ENCODE results near the gene NAA20. TPM values are rescaled to one million over a fixed set of nuclear protein-coding genes. Genes with fewer than 3 reads are reported as not detected.
A peak's percentile ranks its signal among the peaks of the same experiment; 100 is the strongest.

Gene NAA20
- polyA plus RNA-seq, 6 donors from 2014 or later: 60.7 to 109 (median 69.2) TPM

- no peak for DNase-seq
- H3K27me3 Mint-ChIP-seq: peaks cover 0 to 3% (median 0%) of the 10 kb centered on the region in 3 donors
- H3K4me3 Mint-ChIP-seq: no peak overlapping the region
- H3K36me3 Mint-ChIP-seq: peaks cover 0 to 5% of the 10 kb centered on the region in 2 donors
- no peaks in the 10 kb centered on the region for H3K9me3 Mint-ChIP-seq
- peaks cover 0 to 6% (median 0%) of the 10 kb centered on the region in 3 donors for H3K4me1 Mint-ChIP-seq
- no peak for ATAC-seq (ENCODE audit: low read depth in 2 of 2)
- peak overlapping the region in 2 of 6 donors; percentile 5 to 77 for H3K27ac Mint-ChIP-seq
These were observed 40.4 kb upstream of the NAA20 start for GRCh38 chr20:19976595-19977372.

- H3K27me3 Mint-ChIP-seq: peaks cover 0 to 6% (median 0%) of the 10 kb centered on the region in 3 donors
- no peaks in the 10 kb centered on the region for H3K9me3 Mint-ChIP-seq
- DNase-seq (no peak), ATAC-seq (ENCODE audit: low read depth in 2 of 2) (no peak)
- H3K4me1 Mint-ChIP-seq: peaks cover 0 to 6% (median 0%) of the 10 kb centered on the region in 3 donors
- H3K4me3 Mint-ChIP-seq: no peak overlapping the region
- peaks cover 0 to 5% of the 10 kb centered on the region in 2 donors for H3K36me3 Mint-ChIP-seq
- peak overlapping the region in 1 of 6 donors; percentile 5 for H3K27ac Mint-ChIP-seq
These were observed 39.8 kb upstream of the NAA20 start for GRCh38 chr20:19977373-19977770.

GRCh38 chr20:19978511-19979210 lies 38.5 kb upstream of the NAA20 start:
- H3K36me3 Mint-ChIP-seq: peaks cover 0 to 5% of the 10 kb centered on the region in 2 donors
- H3K27ac Mint-ChIP-seq: no peak overlapping the region
- ATAC-seq (ENCODE audit: low read depth in 2 of 2) (no peak), DNase-seq (no peak)
- H3K4me1 Mint-ChIP-seq: peaks cover 0 to 6% (median 0%) of the 10 kb centered on the region in 3 donors
- H3K4me3 Mint-ChIP-seq: no peak overlapping the region
- peaks cover 0 to 6% (median 0%) of the 10 kb centered on the region in 3 donors for H3K27me3 Mint-ChIP-seq
- no peaks in the 10 kb centered on the region for H3K9me3 Mint-ChIP-seq

GRCh38 chr20:19981031-19981451 lies 36.1 kb upstream of the NAA20 start:
- no peak for ATAC-seq (ENCODE audit: low read depth in 2 of 2)

GRCh38 chr20:19986419-19986818 lies 30.7 kb upstream of the NAA20 start:
- Mint-ChIP-seq H3K4me3 (no peak overlapping the region), H3K27ac (peak overlapping the region in 1 of 6 donors; percentile 44), H3K27me3 (peaks cover 0 to 13% (median 0%) of the 10 kb centered on the region in 3 donors), H3K36me3 (no peaks in the 10 kb centered on the region), H3K4me1 (no peaks in the 10 kb centered on the region), H3K9me3 (peaks cover 0 to 3% (median 0%) of the 10 kb centered on the region in 7 donors)
- ATAC-seq (ENCODE audit: low read depth in 2 of 2): no peak
- DNase-seq: no peak

More at GRCh38 chr20:19981031-19981451, 36.1 kb upstream of the NAA20 start:
- no peak overlapping the region for H3K4me3 Mint-ChIP-seq
- H3K4me1 Mint-ChIP-seq: peaks cover 0 to 6% (median 0%) of the 10 kb centered on the region in 3 donors
- no peak for DNase-seq
- peaks cover 0 to 6% (median 0%) of the 10 kb centered on the region in 3 donors for H3K27me3 Mint-ChIP-seq
- peak overlapping the region in 1 of 6 donors; percentile 44 for H3K27ac Mint-ChIP-seq
- peaks cover 0 to 5% of the 10 kb centered on the region in 2 donors for H3K36me3 Mint-ChIP-seq
- peaks cover 0 to 3% (median 0%) of the 10 kb centered on the region in 7 donors for H3K9me3 Mint-ChIP-seq

GRCh38 chr20:19987046-19987445 lies 30.1 kb upstream of the NAA20 start:
- peak overlapping the region in 1 of 6 donors; percentile 7 for H3K27ac Mint-ChIP-seq
- H3K4me3 Mint-ChIP-seq: no peak overlapping the region
- no peaks in the 10 kb centered on the region for H3K4me1 Mint-ChIP-seq
- no peak for ATAC-seq (ENCODE audit: low read depth in 2 of 2)
- no peaks in the 10 kb centered on the region for H3K36me3 Mint-ChIP-seq
- peaks cover 0 to 8% (median 0%) of the 10 kb centered on the region in 3 donors for H3K27me3 Mint-ChIP-seq
- DNase-seq: no peak
- H3K9me3 Mint-ChIP-seq: peaks cover 0 to 3% (median 0%) of the 10 kb centered on the region in 7 donors

- Mint-ChIP-seq H3K27me3 (peaks cover 0 to 8% (median 4%) of the 10 kb centered on the region in 3 donors), H3K4me1 (no peaks in the 10 kb centered on the region), H3K36me3 (no peaks in the 10 kb centered on the region), H3K4me3 (no peak overlapping the region), H3K27ac (no peak overlapping the region), H3K9me3 (no peaks in the 10 kb centered on the region)
- ATAC-seq (ENCODE audit: low read depth in 2 of 2): no peak
- no peak for DNase-seq
These were observed 26.3 kb upstream of the NAA20 start for GRCh38 chr20:19990850-19991249.

- no peaks in the 10 kb centered on the region for H3K4me1 Mint-ChIP-seq
- peak overlapping the region in 1 of 6 donors; percentile 33 for H3K27ac Mint-ChIP-seq
- DNase-seq (no peak), ATAC-seq (ENCODE audit: low read depth in 2 of 2) (no peak)
- H3K4me3 Mint-ChIP-seq: no peak overlapping the region
- H3K27me3 Mint-ChIP-seq: peaks cover 0 to 8% (median 4%) of the 10 kb centered on the region in 3 donors
- no peaks in the 10 kb centered on the region for H3K36me3 Mint-ChIP-seq
- H3K9me3 Mint-ChIP-seq: no peaks in the 10 kb centered on the region
These were observed 25.9 kb upstream of the NAA20 start for GRCh38 chr20:19991308-19991707.

GRCh38 chr20:19991854-19992253 lies 25.3 kb upstream of the NAA20 start:
- no peak overlapping the region for H3K4me3 Mint-ChIP-seq
- peaks cover 0 to 8% (median 4%) of the 10 kb centered on the region in 3 donors for H3K27me3 Mint-ChIP-seq
- ATAC-seq (ENCODE audit: low read depth in 2 of 2): no peak
- no peaks in the 10 kb centered on the region for H3K4me1 Mint-ChIP-seq
- DNase-seq: no peak
- H3K9me3 Mint-ChIP-seq: no peaks in the 10 kb centered on the region
- no peaks in the 10 kb centered on the region for H3K36me3 Mint-ChIP-seq
- H3K27ac Mint-ChIP-seq: no peak overlapping the region

GRCh38 chr20:19992996-19993908 lies 23.9 kb upstream of the NAA20 start:
- no peaks in the 10 kb centered on the region for H3K36me3 Mint-ChIP-seq
- no peak overlapping the region for H3K4me3 Mint-ChIP-seq
- H3K27me3 Mint-ChIP-seq: peaks cover 0 to 8% (median 4%) of the 10 kb centered on the region in 3 donors
- no peaks in the 10 kb centered on the region for H3K4me1 Mint-ChIP-seq
- no peaks in the 10 kb centered on the region for H3K9me3 Mint-ChIP-seq
- peak overlapping the region in 1 of 6 donors; percentile 49 for H3K27ac Mint-ChIP-seq
- DNase-seq (no peak), ATAC-seq (ENCODE audit: low read depth in 2 of 2) (no peak)

GRCh38 chr20:19993958-19994669 lies 23.0 kb upstream of the NAA20 start:
- Mint-ChIP-seq H3K27ac (peak overlapping the region in 2 of 6 donors; percentile 70 to 79), H3K9me3 (no peaks in the 10 kb centered on the region), H3K4me3 (no peak overlapping the region), H3K4me1 (peaks cover 0 to 2% (median 0%) of the 10 kb centered on the region in 3 donors), H3K36me3 (no peaks in the 10 kb centered on the region), H3K27me3 (peaks cover 0 to 4% (median under 1%) of the 10 kb centered on the region in 3 donors)
- ATAC-seq (ENCODE audit: low read depth in 2 of 2): no peak
- DNase-seq: no peak

GRCh38 chr20:19995220-19995863 lies 21.8 kb upstream of the NAA20 start:
- ATAC-seq (ENCODE audit: low read depth in 2 of 2): peak; percentile 58 to 74
- Mint-ChIP-seq H3K4me3 (no peak overlapping the region), H3K27me3 (peaks cover 0 to 4% (median 0%) of the 10 kb centered on the region in 3 donors), H3K36me3 (no peaks in the 10 kb centered on the region), H3K4me1 (peaks cover 0 to 2% (median 0%) of the 10 kb centered on the region in 3 donors), H3K9me3 (no peaks in the 10 kb centered on the region), H3K27ac (no peak overlapping the region)
- peak; percentile 35 for DNase-seq

All from naive B cell (primary cell).